GM18520 (cell line): ENCODE results near the gene ANKRD34C.
A peak's percentile ranks its signal among the peaks of the same experiment; 100 is the strongest.

Experiments
- ATAC-seq: cut with Tn5 transposase; IDR thresholded peaks from one replicate; pipeline ENCODE4 v1.9.1; 2021; ENCODE audit not compliant: unreplicated experiment

ANKRD34C gene

DNA sequence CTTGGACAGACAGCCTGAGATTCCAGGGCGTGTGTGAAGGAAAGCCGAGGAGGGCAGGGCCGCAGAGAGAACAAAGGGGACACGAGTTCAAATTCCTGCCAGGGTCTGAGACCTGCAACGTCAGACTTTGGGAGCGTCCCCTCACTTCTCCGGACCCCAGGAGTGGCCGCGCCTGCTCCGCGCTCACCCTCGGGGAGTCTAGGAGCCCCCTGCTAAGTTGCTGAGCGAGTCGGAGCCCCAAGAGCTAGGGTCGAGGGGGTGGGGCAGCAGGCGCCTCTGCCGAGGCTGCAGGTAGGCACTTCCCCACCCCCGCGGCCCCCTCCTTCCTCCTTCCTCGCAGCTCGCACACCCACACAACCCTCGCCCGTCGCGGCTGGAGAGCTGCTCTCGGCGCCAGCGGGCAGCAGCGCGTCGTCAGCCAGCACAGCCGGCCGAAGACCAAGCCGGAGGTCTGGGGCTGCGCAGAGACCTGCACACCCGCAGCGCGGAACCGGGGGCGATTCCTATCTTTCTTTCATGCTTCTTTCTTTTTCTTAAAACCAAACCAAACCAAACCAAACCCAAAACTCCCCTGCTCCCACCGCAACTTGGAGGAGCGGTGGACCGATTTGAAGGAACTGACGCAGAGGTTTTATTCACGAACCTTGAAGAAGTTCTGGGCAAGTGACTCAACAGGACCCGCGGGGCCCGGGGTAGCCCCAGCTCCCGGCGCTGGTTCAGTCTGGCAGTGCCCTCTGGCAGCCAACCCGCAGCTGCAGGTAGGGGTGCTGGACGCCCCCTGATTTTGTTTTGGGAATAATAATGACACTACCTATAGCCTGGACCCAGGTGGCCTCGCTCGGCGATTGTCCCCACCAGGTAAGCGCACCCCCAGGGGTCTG is at the start of gene ANKRD34C:
Gene ANKRD34C, plus strand, starts transcription at position 352 of the 881 bp plus-strand sequence. CDS start 10,563 bp downstream, outside the sequence.
- ATAC-seq = no peak

DNA sequence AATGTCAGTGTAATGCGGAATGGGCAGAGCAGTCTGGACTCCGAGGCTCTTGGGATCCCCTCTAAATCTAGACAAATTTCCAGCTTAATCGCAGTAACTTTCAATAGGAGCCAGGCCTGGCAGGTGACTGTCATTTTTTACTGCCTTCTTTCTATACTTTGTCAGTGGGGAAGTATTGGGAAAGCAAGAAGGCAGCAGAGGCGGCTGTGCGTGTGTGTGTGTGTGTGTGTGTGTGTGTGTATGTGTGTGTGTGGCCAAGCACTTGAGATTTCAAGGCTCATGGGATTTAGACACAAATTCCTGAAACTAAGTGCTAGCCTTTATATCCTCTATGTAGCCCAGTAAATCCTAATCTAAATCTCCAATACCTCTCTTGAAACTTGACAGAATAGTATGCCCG is 49.3 kb upstream of the ANKRD34C start:
- no peak for ATAC-seq

DNA sequence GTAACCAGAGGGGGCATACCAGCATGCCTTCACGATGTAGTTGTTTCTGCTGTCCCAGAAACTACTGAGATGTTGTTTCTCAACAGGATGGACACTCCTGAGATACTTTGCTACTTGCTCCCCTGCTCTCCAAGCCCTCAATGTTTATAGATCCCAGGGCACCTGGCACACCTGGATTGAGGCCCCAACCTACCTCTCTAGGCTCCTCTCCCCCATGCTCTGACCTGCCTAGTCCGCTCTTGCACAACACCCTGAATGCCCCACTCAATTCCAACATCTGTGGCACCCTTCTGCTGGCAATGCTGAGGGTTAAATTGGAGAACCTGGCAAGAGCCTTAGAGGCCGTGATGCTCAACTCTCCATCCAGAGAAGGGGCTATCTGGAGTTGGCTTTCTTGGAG is 42.5 kb upstream of the ANKRD34C start:
- ATAC-seq = no peak

DNA sequence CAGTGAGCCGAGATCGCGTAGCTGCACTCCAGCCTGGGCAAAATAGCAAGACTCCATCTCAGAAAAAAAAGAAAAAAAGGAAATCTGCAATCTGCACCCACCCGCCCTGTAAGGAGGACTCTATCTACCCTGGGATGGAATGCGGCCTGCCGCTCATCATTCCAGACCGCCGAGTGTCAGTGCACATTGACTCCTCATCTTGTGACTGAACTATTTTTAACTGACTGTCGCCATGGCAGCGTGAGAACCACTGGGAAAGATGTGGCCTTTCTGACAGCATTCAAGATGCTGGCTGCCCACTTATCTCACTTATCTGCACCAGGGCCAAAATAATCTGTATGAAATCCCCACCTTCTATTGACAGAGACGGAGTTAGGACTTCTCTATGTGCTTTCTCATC is 38.8 kb upstream of the ANKRD34C start:
- no peak for ATAC-seq

DNA sequence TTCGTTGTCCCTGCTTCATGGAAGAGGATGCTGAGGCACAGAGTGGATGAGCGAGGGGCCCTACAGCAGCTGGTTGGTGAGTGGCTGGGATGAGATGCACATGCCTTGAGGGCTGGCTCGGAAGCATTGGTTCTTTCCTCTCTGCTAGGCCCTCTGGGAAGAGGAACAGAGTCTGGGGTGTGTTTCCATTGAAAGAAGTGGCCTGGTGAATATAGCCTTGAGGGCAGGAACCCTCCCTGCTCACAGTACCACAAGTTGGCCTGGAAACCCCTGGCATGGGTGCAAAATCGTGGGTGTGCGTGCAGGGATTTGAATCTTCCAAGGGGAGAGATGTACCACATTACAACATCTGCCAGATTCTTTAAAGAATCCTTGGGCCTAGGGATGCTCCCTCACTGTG is 37.6 kb upstream of the ANKRD34C start:
- no peak for ATAC-seq

DNA sequence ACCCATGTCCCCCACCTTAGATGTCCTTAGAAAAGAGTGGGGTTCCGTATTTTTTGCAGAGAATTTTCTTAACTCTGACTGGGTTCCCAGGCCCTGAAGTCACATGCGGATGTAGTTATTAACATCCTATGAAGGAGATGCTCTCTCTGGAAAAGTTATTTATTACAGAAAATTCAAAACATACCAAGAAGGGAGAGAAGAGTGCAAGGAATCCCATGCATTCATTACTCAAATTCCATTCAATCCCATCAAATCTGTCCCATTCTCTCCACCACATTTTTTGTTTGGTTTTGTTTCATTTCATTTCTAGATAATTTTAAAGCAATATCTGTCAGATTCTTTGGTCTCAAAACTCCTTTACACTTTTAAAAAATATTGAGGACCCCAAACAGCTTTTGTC is 34.3 kb upstream of the ANKRD34C start:
- no peak for ATAC-seq

DNA sequence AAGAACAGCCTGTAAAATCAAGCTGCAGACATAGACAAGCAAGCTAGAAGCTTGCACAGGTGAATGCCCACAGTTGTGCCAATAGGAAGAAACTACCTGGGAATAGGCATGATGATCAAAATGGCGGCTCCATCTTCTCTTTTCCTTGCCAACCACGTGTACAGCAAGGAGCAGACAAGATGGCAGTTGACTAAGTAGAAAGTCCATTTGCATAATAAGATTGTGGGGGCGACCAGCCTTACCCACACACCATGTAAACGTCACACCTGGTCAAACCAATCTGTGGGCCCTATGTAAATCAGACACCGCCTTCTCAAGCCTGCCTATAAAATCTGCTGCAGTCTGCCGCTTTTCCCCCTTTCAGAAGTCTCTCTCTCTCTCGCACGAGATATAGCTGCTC is 25.1 kb upstream of the ANKRD34C start:
- no peak for ATAC-seq

DNA sequence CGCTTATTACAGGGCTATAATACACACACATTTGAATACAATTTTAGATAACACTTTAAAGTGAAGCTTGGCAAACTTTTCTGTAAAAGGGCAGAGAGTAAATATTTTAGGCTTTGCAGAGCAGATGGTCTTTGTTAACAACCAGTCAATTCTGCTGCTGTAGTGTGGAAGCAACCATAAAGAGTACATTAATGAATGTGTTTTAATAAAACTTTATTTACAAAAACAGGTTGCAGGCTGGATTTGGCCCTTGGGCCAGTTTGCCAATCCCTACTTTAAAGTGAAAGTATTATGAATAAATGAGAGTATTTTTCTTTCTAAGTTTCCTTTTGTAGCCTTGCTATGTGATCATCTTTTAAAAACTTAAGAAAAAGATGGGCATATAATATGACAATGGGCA is 20.7 kb upstream of the ANKRD34C start:
- no peak for ATAC-seq

DNA sequence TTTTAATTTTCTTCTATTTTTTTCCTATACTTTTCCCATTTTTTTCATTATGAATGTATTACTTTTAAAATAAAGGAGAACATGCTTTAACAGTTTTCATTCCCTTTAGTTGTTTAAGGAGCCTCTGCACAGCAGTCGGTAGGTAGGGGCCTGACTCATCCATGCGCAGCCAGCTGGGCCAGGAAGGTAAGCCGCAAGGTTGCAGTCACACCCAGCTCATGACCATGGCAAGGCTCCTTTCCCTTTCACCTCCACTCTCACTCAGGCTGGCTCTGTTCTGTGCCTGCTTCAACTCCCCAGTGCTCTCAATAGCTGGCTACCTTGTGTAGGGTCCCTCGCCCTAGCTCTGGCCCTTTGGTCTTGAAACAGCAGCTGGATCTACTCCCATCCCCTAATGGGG is 17.4 kb upstream of the ANKRD34C start:
- no peak for ATAC-seq

DNA sequence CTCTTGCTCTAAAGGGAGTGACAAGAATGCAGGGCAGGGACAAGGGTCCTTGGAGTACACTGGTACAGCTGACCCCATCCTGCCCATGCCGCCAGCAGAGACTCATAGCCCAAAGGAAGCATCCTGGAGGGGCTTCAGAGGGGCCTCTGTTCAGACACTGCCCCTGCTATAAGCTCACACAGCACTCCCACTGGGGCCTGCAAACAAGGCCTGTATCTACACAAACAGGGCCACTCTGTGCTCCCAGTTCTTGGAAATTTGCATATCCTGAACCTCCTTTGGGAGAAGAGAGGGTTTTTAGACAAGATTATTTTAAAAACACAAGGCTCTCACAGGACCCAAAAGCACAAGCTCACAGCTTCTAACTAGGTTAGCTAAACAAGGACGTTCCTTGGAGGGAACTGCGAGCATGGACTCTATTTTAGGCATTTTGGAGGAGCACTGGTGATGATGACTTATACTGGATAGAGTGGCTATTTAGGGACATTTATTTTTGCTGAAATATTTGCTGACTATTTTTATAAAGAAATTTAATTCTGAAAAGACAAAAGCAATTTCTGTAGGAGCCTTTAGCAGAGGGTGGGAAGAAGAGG is 16.4 kb upstream of the ANKRD34C start:
- no peak for ATAC-seq

DNA sequence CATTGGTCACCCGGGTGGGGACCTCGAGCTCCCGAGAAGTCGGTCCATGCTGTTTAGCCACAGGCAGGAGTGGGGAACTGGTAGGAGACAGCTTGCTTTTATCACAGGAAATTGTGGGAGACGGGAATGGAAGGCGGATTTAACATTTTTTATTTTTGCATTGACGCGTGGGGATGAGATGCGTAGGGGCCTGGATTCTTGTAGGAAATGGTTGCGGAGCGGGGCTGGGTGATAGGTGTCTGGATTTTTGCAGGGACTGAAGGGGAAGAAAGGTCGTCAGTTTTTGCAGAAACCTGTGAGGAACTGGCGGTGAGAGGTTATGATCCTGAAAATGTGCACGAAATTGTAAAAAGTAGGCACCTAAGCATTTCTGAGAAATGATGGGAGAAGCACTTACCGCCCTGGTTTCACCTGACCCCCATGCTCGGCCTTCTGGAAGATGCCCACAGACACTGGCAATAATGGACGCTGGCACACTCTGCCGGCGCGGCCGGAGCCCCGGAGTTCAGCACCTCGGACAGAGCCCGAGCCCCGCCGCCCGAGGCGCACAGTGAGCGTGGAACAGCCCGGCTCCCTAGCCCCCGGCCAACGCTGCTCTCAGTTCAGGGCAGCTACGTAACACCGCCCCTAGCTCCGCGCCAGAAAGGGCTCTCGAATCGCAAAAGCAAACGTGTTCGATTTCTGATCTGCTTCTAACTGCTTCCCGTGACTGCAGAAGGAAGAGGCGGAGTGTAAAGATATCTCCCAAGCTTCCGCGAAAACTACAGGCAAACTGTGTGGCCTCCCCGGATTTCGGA is 928 bp downstream of the ANKRD34C start:
- no peak for ATAC-seq

DNA sequence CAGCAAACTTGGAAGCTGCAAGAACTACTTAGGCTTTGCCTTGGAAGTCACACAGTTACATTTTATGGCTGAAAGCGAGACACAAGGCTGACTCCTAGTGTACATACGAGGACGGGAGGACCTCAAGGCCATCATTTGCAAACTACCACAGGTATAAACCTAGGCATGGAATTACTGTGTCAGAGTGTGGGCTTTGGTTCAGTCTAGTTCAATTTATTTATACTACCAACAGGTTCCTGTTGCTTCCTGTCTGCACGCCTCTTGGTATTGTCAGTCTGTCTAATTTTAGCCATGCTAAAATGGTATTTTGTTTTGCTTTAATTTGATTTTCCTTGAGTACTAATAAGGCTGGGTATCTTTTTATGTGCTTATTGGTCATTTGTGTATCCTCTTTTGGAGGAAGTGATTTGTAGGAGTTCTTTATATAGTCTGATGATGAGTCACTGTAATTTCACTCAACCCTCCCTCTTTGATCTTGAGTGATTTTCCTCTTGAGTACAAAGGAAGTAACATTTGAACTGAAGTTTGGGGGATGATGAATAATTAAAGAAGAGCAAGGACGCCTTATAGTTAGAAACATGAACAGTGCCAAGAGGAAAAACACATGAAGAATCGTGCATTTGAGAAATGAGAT is 8.2 kb downstream of the ANKRD34C start:
- ATAC-seq = no peak

DNA sequence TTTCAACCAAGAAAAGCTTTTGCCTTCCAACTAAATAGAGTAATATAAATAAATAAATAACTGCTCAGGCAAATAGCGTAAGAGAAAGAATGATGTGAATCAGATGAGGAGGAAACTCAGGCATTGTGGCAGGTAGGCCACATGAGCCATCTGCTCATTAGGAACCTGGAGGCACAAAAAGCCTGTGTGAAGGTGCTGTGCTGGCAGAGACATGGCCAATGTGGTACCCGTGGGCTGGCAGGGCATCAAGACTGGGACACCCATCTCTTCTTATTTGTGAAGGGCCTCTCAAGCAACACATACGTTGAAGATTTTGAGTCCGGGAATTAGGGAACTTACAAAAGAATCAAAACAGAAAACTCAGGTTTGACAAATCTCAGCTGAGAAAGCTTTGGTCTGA is 9.5 kb downstream of the ANKRD34C start:
- ATAC-seq = no peak

DNA sequence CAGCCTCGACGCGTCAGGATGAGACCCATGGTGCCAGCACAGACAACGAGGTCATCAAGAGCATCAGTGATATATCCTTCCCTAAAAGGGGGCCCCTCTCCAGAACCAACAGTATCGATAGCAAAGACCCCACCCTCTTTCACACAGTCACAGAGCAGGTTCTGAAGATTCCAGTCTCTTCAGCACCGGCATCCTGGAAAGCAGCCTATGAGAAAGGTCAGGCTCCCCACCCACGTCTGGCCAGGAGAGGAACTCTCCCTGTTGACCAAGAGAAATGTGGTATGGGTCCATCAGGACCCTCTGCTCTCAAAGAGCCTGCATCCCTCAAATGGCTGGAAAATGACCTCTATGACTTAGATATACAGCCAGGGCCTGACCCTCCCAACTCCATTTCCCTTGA is 11.6 kb downstream of the ANKRD34C start:
- no peak for ATAC-seq

DNA sequence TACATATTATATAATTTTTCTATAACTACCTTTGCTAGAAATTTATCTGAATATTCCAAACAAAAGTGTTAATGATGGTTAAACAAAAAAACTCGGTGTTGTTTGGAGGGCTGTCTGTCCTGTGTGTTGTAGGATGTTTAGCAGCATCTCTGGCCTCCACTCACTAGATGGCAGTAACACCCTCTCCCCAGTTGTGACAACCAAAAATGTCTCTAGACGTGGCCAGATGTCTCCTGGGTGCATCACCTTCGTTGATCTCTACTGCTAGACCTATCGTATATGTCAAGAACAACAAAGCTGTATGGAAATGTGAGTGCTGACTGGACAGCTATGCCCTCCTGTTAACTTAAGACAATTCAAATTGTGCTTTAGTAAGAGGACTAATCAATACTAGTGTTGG is 14.1 kb downstream of the ANKRD34C start:
- ATAC-seq = no peak

DNA sequence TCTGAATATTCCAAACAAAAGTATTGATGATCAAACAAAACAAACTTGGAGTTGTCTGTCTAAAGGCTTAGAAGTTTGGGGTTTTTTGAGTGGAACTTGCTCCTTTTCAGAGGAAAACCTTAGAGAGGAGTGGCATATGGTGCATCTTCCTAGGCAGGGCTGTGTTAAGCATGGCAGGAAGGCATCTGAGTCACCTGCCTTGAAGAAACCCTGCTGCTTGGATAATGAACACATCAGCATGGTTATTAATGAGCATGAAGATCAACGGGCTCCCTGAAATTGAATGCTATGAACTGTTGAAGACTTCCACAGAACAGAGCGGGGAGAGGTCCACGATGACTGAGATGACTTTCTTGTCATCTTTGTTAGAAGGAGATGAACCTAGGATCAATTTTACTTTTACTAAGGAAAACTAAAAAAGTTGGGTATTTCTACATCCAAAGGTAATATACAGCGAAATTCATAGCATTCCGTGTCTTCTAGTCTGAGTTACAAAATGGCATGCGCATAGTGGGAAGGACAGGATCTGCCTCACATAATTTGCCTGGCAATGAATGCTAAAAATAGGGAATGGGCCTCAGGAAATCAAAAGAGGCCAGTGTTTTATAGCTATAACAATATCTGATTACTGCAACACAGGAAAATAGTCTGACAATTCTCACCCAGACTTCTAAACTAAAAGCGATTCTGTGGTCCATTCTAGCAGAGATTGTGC is 16.8 kb downstream of the ANKRD34C start:
- no peak for ATAC-seq

DNA sequence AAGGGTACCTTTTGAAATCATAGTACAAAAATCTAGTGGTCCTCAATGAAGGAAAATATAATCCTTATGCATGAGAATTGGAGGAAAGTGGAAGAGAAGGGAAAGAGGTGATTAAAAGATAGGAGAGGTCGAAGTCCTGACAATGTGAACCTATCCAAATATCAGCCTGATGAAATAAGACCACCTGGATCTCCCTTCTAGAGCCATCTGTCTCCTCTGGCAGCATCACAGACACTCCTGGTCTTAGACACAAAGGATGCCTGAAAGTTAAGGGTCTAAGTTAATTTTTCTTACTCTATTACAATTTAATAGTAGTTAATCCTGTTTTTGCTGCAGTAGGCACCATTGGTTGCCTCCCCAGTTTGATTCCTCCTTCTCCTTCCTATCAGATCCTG is 17.3 kb downstream of the ANKRD34C start:
- ATAC-seq = no peak

DNA sequence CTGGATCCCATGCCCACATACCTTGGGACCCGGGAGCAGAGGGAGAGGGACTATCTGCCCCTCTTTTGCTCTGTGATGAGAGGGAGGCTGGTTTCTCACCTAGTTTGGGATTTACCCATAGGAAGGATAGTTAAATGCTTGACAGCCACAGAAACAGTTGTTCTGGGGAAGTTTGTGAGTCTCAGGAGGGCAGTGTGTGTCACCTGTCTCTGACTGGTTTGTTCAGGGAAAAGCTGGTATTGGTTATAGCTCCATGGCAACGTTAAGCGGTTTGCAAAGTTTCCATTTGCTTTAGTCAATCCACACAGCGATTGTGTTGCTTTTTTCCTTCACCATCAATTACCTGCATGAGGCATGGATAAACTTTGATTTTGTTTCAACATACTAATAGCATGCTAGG is 24.7 kb downstream of the ANKRD34C start:
- peak; percentile 25 for ATAC-seq

DNA sequence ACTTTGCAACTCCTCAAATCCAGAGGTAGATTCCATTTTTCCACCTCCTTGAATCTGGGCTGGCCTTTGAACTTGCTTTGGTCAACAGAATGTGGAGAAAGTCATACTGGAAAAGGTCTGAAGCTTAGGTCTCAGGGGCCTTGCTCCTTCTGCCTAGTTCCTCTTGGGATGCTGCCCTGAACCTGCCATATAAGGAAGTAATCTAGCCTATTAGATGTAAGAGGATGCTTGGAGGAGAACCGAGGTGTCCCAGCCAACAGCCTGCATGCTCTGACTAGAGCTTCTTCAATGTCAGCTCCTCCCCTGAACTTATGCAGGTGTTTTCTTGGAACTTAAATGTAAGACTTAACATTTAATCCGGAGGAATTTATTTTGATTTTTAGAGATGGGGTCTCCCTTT is 26.4 kb downstream of the ANKRD34C start:
- no peak for ATAC-seq

DNA sequence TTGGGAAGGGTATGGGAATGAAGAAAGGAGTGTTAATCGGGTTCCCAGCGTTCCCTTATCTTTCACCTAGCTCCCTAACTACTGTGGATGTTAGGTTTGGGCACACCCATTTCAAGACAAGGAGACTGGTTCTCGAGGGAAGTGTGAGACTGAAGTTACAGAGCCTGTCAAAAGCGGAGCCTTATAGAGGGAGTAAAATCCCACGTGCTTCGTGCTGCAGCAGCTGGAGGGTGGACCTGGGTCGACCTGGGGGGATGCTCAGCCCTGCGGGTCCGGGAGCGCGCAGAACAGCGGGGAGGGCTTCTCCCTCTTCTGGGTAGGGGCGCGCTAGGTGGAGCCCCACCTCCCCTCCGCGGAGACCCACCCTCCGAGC is 28.1 kb downstream of the ANKRD34C start:
- ATAC-seq = no peak
